ENCODE data around the gene TMEM161A. TPM values are rescaled to one million over a fixed set of nuclear protein-coding genes. Genes with fewer than 3 reads are reported as not detected.

Gene TMEM161A
- total RNA-seq, 1 donor from 2014 or later = 13.3 TPM

GRCh38 chr19:19132912-19133311, 5.4 kb downstream of the TMEM161A start:
- Histone ChIP-seq H3K4me1 (peaks cover 6% of the 10 kb centered on the region), H3K9ac (no peak overlapping the region), H3K4me3 (no peak overlapping the region), H3K9me3 (ENCODE audit: low read depth) (no peaks in the 10 kb centered on the region), H4K20me1 (ENCODE audit: low read depth) (no peaks in the 10 kb centered on the region), H3K27me3 (peaks cover 8% of the 10 kb centered on the region), H3K36me3 (no peaks in the 10 kb centered on the region), H3K4me2 (no peak overlapping the region), H2AFZ (replicated peaks) (no peak overlapping the region), H3K27ac (no peak overlapping the region), H3F3A (ENCODE audit: low read depth) (no peaks in the 10 kb centered on the region), H3K79me2 (ENCODE audit: low read depth) (peaks cover 6% of the 10 kb centered on the region)
- no peak overlapping the region for H3K4me3 Mint-ChIP-seq
- no peak overlapping the region for H3K27ac Mint-ChIP-seq
- TF ChIP-seq EZH2phosphoT487 (IDR thresholded peaks at IDR 0.05) (no peak), CTCF (IDR thresholded peaks at IDR 0.05) (no peak), EZH2 (IDR thresholded peaks at IDR 0.05) (no peak)
- peaks cover 9% of the 10 kb centered on the region for H3K27me3 Mint-ChIP-seq (ENCODE audit: insufficient read depth, low read depth)
- peaks cover 19% of the 10 kb centered on the region for H3K36me3 Mint-ChIP-seq
- no peak for DNase-seq (ENCODE audit: low spot score)
- peaks cover 12% of the 10 kb centered on the region for H3K4me1 Mint-ChIP-seq
- H3K9me3 Mint-ChIP-seq = peaks cover 5% of the 10 kb centered on the region

DNA sequence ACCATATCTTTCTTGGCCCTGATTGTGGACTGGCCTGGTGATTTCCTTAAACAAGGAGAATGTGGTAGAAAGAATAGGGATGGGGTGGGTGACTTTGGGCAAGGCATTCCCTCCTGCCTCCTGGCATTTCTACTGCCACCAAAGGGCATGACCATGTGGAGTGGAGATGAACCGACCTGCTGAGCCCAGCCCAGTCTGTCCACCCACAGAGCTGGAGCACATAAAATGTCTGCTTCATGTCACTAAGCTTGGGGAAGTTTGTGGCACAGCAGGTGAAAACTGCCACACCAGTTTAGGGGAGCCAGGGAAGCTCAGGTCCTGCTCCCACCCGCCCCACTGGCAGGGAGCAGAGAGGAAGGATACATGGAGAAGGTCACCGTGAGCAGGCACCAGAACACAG, 6.3 kb downstream of the TMEM161A start:
- Histone ChIP-seq H3K4me2 (no peak overlapping the region), H3K27me3 (no peaks in the 10 kb centered on the region), H3K9me3 (ENCODE audit: low read depth) (no peaks in the 10 kb centered on the region), H3K4me3 (no peak overlapping the region), H3K27ac (no peak overlapping the region), H3K9ac (no peak overlapping the region), H4K20me1 (ENCODE audit: low read depth) (no peaks in the 10 kb centered on the region), H3F3A (ENCODE audit: low read depth) (no peaks in the 10 kb centered on the region), H3K4me1 (no peaks in the 10 kb centered on the region), H2AFZ (replicated peaks) (no peak overlapping the region), H3K79me2 (ENCODE audit: low read depth) (no peaks in the 10 kb centered on the region), H3K36me3 (no peaks in the 10 kb centered on the region)
- DNase-seq (ENCODE audit: low spot score) = no peak
- Mint-ChIP-seq H3K4me3 (no peak overlapping the region), H3K4me1 (peaks cover 5% of the 10 kb centered on the region), H3K36me3 (peaks cover 21% of the 10 kb centered on the region), H3K9me3 (peaks cover 5% of the 10 kb centered on the region), H3K27ac (no peak overlapping the region), H3K27me3 (ENCODE audit: insufficient read depth, low read depth) (peaks cover 9% of the 10 kb centered on the region)
- TF ChIP-seq EZH2 (IDR thresholded peaks at IDR 0.05) (no peak), EZH2phosphoT487 (IDR thresholded peaks at IDR 0.05) (no peak), CTCF (IDR thresholded peaks at IDR 0.05) (no peak)

GRCh38 chr19:19126102-19126501, 12.2 kb downstream of the TMEM161A start:
- H3K9ac ChIP-seq = no peak overlapping the region
- no peaks in the 10 kb centered on the region for H3F3A ChIP-seq (ENCODE audit: low read depth)
- no peaks in the 10 kb centered on the region for H3K79me2 ChIP-seq (ENCODE audit: low read depth)
- H3K36me3 Mint-ChIP-seq = peaks cover 34% of the 10 kb centered on the region
- H3K4me2 ChIP-seq = no peak overlapping the region
- no peak for DNase-seq (ENCODE audit: low spot score)
- no peaks in the 10 kb centered on the region for H3K9me3 ChIP-seq (ENCODE audit: low read depth)
- no peak overlapping the region for H3K27ac ChIP-seq
- TF ChIP-seq CTCF (IDR thresholded peaks at IDR 0.05) (no peak), EZH2 (IDR thresholded peaks at IDR 0.05) (no peak), EZH2phosphoT487 (IDR thresholded peaks at IDR 0.05) (no peak)
- H3K27me3 ChIP-seq = no peaks in the 10 kb centered on the region
- no peak overlapping the region for H3K27ac Mint-ChIP-seq
- H3K36me3 ChIP-seq = peaks cover 5% of the 10 kb centered on the region
- no peaks in the 10 kb centered on the region for H4K20me1 ChIP-seq (ENCODE audit: low read depth)
- H3K4me3 Mint-ChIP-seq = no peak overlapping the region
- H3K4me1 ChIP-seq = no peaks in the 10 kb centered on the region
- H2AFZ ChIP-seq (replicated peaks) = no peak overlapping the region
- H3K4me3 ChIP-seq = no peak overlapping the region
- H3K9me3 Mint-ChIP-seq = peaks cover 11% of the 10 kb centered on the region
- H3K4me1 Mint-ChIP-seq = no peaks in the 10 kb centered on the region
- no peaks in the 10 kb centered on the region for H3K27me3 Mint-ChIP-seq (ENCODE audit: insufficient read depth, low read depth)

Measured in neural progenitor cell (in vitro differentiated cells).